T-helper 22 cell (primary cell): ENCODE results near the gene SLC22A1.
"Not testable (repeated sequence)": the region's sequence is repeated elsewhere in the genome, so short reads cannot be mapped to it uniquely, and the experiment has no call there.

Experiments
- DNase-seq: peaks from one replicate; pipeline ENCODE4 v3.0.0-alpha.2; 2020; ENCODE audit warnings: low read depth

Gene SLC22A1

DNA sequence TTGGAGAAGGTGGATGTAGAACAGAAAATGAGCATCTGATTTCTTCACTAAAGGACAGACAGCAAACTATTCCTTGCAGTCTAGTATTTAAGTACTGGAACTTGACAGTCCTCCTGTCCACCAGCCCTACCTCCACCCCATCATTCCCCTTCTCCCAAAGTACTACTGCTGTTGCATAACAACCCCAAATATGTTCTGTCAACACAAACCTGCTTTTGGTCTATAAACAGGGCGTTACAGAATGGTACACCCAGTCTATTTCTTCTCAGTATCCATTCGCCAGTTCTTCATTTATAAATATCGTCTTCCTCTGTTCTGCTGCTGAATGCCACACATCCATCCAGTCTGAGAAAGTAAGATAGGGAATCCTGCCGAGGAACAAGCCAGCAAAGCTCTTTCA, 27.7 kb upstream of the SLC22A1 start:
- DNase-seq: no peak

DNA sequence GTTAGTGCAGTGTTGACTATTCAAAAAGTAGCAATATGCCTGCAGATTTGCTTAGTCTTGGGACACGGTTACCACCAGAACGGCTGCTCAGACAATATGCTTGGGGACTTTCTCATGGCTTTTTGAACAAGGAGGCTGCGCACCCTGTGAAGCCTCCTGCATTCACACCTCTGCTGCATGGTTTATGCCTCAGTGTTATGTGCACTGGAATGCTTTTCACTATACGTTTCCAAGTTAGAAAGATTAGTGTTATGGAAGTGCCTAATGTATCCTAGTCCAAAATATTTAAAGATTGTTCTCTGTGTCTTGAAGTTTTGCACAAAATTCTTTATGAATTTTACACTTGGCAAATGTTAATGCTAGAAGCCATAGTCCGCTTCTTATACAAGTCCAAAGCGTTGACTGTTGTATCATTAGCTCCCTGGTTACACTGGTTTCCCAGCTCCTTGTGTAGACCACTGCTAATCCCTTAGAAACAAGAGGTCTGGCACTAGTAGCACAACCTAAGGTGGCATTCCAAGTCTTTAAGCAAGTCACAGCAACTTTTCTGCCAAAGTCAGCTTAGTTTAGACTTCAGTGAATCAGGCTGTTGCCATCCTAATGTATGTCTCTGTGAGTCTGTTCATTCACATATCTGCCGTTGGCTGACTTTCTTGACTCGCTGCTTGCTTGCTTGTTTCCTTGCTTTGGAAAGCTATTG, 26.3 kb upstream of the SLC22A1 start:
- no peak for DNase-seq

DNA sequence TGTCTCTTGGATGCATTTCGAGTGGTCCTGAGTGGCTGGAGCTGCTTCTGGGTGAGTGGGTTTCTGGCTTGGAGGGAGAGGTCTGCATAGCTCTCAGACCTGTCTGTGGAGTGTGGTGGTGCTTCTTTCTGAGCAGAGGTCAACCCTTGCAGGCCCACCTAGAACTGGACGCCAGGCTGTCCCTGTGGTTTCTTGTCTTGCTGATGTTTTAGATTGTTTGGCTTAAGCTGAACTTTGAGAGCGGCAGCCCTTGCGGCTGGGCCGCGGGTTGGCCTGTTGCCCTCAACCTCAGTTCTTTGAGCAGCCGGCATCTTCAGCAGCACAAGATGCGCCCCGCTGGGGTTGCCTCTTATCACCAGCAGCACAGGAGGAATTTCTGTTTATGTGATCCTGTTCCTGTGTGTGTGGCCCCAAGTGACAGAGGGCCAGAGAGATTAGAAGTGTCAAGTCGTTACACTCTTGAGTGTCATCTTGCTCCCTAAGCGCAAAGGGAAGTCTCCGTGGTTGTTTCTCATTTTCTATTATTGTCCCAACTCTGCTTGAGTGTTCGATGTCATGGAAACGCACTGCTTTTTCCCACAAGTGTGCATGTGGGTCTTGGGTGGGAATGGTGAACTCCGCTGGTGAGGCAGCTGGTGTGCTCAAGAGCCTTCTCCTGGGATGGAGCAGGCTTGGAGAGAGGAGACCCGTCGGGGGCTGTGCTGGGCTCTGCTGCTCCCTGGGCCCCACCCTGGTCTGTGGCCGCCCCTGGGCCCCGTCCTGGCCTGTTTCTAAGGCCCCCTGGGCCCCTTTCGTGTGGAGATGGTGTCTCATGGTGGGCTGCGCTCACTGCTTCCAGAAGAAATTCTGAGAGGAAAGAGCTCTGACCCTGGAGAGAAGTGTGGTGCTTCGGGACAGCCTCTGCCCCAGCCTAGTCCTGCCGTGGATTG, 20.1 kb upstream of the SLC22A1 start:
- no peak for DNase-seq

DNA sequence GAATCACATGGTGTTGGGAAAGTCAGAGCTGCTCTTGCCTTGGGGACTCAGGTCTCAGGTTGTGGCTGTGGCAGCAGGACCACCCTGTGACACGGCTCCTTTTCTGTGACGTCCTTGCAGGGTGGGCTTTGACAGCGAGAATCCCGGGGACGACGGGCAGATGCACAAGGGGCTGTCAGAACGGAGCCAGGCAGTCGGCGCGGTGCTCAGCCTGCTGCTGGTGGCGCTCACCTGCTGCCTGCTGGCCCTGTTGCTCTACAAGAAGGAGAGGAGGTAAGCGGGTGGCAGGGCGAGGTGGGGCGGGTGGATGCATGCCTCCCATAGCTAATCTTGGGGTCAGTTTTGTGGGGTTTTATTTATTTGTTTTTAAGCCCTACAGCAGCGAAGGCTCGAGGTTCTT, 19.2 kb upstream of the SLC22A1 start:
- no peak for DNase-seq

DNA sequence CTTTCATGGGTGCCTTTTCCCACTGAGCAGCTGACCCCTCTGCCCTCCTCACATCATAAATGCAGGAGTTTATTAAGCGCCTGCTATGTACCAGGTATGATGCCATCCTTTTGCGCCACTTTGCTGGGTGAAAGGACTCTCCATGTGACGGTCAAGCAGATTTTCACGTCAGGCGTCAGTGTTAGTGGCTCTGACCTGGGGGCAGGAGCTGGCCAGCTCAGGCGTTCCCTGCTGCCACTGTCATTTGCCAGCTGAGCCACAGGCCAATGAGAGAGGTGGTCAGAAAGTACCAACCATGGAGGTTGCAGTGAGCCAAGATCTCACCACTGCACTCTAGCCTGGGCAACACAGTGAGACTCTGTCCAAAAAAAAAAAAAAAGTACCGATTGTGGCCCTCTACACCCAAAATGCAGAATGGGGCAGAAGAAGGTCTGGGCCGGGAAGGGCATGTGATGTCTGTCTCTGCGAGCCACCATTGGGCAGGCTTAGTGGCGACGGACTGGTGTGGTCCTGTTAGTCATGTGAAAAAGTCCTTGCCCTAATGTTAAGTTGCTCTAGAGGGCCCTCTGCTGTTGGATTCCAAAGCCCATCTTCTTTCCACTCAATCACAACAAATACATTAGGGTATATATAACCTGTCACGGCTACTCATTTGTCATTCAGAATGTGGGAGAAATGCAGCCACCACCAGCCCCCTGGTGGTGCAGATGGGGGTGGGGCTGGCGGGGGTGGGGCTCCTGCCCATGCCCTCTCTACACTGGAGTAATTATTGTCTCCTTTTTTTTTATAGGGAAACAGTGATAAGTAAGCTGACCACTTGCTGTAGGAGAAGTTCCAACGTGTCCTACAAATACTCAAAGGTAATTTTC, 18.4 kb upstream of the SLC22A1 start:
- no peak for DNase-seq

DNA sequence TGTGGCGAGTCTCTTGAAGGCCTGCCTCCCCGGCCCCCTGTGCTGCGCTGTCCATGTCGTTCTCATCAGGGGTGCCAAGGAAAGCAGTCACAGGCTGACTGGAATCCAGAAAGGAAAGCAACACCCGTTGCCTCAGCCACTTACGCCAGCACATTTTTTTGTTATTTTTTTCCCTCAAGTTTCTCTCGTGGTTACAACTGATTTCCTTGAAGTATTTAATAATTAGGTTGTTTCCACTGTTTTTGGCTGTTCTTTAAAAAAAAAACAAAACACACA, 17.9 kb upstream of the SLC22A1 start:
- no peak for DNase-seq

DNA sequence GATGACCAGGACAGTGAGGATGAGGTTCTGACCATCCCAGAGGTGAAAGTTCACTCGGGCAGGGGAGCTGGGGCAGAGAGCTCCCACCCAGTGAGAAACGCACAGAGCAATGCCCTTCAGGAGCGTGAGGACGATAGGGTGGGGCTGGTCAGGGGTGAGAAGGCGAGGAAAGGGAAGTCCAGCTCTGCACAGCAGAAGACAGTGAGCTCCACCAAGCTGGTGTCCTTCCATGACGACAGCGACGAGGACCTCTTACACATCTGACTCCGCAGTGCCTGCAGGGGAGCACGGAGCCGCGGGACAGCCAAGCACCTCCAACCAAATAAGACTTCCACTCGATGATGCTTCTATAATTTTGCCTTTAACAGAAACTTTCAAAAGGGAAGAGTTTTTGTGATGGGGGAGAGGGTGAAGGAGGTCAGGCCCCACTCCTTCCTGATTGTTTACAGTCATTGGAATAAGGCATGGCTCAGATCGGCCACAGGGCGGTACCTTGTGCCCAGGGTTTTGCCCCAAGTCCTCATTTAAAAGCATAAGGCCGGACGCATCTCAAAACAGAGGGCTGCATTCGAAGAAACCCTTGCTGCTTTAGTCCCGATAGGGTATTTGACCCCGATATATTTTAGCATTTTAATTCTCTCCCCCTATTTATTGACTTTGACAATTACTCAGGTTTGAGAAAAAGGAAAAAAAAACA, 16.6 kb upstream of the SLC22A1 start:
- DNase-seq: no peak

DNA sequence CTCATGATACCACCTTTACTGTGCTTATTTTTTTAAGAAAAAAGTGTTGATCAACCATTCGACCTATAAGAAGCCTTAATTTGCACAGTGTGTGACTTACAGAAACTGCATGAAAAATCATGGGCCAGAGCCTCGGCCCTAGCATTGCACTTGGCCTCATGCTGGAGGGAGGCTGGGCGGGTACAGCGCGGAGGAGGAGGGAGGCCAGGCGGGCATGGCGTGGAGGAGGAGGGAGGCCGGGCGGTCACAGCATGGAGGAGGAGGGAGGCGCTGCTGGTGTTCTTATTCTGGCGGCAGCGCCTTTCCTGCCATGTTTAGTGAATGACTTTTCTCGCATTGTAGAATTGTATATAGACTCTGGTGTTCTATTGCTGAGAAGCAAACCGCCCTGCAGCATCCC, 15.6 kb upstream of the SLC22A1 start:
- no peak for DNase-seq

DNA sequence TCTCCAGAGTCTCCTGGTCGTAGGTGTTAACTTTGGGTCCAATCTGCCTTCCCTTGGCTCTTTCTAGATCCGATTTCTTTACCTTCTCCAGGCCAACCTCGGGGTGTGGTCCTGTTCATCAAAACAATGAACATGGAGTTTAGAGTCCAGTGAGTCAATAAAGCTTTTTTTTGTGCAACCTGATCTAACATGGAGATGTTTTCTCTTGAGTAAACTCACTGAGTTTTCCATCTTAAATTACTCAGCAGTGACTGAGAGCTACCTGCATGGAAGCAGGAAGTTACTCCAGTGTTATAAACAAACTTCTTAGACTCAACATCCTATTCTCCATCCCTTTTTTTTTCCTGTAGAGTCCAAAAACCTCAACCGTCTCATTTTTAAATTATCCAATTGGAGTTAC, 14.9 kb upstream of the SLC22A1 start:
- DNase-seq: no peak

DNA sequence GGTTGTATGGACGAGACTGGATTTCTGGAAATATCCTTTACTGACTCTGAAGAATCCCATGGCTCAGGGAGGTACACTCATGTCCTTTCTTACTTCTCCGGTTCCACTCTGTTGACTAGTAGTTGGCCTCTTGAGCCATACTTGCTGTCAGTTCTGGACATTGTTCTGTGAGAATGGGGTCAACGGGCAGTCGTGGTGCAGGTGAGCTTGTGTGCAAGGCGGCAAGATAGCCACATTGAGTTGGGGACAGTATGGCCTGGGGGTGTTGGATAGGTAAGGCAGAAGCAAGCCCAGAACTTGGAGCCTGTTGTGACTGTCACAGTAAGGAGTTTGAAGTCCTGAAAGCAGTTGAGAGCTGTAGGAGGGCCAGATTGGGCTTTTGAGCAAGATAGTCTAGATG, 13.5 kb upstream of the SLC22A1 start:
- no peak for DNase-seq

DNA sequence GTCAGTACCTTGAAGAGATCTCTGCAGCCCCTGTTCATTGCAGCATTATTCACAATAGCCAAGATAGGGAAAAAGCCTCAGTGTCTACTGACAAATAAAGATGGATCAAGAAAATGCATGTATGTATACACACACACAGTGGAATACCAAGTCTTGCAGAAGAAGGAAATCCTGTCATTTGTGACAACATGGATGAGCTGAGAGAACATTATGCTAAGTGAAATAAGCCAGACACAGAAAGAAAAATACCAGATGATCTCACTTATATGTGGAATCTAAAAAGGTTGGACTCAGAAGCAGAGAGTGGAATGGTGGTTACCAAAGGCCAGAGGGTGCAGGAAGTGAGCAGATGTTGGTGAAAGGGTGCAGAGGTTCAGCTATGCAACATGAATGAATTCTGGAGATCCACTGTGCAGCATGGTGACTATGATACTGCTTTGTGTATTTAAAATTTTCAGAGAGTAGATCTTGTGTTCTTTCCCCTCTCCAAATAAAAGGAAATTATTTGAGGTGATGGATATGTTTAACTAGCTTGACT, 11.0 kb upstream of the SLC22A1 start:
- no peak for DNase-seq

DNA sequence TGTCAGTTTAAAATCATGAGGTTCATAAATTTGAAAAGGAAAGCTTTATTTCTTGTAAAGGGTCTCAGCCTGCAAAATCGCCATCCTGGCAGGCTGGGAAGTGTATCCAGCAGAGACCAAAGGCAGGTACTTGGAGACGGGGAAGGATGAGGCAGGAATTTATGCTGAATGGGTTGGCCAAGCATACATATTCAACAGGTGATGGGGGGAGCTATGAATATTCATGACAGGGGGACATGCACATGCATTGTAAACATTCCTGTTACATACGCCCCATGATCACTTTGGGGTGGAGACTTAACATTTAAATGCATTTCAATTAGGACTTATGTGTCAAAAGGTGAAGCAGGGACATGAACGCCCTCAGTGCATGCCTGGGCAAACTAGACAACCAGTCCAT, 9.8 kb upstream of the SLC22A1 start:
- DNase-seq: no peak

DNA sequence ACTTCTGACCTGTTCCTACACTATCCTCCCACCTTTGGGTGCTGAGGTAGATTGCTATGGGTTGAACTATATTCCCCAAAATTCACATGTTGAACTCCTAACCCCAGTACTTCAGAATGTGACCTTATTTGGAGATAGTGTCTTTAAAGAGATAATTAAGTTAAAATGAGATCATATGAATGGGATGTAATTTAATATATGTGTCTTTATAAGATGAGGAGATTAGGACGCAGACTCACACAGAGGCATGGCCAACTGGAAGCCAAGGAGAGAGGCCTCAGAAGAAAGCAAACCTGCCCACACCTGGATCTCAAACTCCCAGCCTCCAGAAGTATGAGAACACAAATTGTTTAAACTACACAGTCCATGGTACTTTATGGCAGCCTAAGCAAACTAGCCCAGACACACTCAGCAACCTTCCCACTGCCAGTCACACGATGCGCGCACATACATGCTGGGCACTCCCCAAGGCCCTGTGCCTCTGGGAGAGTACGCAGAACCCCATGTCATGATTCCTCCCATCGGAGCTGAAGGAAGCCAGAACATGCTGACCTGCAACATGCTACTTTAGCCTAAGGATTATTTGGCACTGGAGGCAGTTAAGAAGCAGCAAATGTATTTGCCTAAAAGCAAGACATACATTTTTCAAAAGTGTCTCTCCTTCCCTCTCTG, 8.9 kb upstream of the SLC22A1 start:
- no peak for DNase-seq

DNA sequence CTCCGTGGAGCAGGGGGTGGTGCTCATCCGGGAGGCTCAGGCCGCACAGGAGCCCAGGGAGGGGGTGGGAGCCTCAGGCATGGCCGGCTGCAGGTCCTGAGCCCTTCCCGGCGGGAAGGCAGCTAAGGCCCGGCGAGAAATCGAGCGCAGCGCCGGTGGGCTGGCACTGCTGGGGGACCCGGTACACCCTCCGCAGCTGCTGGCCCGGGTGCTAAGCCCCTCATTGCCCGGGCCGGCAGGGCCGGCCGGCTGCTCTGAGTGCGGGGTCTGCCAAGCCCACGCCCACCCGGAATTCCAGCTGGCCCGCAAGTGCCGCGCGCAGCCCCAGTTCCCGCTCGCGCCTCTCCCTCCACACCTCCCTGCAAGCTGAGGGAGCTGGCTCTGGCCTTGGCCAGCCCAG, 7.1 kb upstream of the SLC22A1 start:
- DNase-seq: not testable (repeated sequence)

DNA sequence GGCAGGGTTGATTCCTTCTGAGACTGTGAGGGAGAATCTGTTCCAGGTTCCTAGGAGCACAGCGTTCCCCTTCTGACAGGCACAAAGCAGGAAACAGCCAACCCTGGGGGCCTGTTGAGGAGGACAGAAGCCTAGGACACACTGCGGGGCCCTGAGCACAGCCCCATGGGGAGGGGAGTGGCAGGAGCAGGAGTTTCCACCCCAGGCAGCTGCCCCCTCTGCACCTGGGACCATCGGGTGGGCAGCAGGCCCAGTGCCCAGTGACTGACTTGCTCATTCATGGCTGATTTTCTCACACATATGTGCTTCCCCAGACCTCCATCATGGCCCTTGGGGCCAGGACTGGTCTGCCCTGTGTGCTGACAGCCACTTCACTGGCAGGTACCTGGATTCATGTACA, 6.2 kb upstream of the SLC22A1 start:
- DNase-seq: no peak

DNA sequence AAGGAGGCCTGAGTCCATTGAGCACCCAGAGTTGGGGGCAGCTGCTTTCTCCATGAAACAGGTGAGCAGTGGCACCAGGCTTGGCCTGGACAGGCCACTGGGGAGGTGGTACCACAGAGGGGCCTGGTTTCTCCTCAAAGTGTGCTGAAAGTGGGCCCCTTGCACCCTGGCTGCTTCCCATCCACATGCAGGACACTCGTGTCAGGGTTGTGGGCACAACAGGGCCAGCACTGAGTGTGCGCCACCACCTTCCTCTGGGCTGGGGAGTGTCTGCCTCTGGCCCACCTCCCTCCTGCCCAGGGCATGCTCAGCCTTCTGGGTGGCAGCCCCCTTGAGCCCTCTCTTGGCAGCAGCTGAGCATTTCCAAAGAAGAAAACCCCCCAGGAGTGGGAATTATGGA, 5.2 kb upstream of the SLC22A1 start:
- DNase-seq: no peak

DNA sequence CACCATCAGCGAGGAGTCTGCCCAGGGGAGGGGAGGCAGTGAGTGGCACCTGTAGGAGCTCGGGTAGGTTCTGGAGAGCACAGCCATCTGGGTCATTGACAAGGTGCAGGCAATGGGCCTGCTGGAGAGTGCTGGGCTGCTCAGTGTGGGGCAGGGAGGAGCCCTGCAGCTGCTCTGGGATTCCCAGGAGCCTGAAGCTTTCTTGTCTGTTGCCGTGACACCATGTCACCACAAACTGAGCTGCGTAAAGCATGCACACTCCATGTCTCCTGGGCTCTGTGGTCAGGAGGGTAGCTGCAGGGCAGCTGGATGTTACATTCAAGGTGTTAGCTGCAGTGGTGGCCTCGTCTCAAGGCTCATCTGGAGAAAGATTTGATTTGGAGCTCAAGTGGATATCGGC, 4.5 kb upstream of the SLC22A1 start:
- no peak for DNase-seq

DNA sequence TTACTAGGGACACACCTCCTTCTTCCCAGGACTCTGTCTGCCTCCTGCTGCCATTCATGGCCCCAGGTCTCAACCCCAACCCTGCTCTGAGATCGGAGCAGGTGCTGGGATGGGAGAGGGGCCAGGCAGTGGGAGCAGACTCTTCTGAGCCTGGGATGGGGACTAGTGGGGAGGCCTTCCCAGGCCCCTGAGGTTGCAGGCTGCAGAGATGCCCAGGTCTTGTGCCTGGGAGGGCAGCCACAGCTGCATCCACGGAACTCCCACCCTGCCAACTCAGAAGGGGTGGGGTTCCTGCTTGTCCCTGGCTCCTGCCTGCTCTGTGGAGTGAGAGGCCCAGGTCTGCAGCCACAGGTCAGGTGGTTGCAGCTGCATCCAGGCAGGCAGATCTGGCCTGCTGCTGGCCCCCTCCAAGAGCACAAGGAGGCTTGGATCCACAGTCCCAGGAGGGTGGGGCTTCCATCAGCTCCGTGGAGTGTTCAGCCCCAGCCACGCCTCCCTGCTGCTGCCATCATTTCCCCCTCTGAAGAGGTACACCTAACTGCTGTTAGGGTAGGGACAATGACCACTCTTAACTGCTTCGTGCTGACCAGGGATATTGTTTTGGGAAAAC, 2.9 kb upstream of the SLC22A1 start:
- DNase-seq: no peak

DNA sequence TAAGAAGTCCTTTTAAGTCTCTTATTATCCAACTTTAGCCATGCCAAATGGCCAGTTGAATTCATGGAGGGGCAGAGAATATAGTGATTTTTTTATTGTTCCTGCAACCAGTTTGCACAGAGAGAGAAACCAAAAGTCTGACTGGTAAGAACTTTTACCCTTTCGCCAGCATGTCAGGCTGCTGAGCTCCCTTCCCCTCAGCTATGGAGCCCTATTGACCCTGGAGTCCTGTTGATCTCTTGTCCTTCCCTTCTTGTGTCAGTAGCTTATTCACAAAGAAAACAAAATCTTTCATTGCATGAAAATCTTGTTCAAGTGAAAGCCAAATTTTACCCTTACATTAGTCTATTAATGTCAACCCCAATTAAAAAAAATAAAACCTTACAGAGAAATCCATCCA, 1.5 kb upstream of the SLC22A1 start:
- DNase-seq: no peak

DNA sequence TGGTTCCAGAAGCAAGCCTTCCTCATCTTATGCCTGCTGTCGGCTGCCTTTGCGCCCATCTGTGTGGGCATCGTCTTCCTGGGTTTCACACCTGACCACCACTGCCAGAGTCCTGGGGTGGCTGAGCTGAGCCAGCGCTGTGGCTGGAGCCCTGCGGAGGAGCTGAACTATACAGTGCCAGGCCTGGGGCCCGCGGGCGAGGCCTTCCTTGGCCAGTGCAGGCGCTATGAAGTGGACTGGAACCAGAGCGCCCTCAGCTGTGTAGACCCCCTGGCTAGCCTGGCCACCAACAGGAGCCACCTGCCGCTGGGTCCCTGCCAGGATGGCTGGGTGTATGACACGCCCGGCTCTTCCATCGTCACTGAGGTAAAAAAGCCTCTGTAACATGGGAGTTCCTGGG, 366 bp downstream of the SLC22A1 start:
- no peak for DNase-seq

DNA sequence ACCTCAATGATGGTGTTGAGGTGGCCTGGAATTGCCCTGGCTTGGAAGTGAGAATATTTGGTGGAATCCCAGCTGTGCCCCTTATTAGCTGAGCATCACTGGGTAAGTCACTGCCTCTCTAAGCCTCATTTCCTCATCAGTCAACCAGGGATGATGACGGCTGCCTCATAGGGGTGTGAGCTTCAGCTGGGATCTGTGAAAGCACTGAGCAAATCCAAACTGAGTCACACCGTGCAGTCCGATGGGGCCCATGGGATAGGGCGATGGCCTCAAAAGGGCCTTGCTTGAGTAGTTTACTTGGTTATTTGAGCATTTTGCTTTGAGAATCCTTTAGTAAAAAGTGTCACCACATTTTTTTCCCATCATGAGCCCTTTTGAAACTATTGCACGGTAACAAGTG, 1.1 kb downstream of the SLC22A1 start:
- DNase-seq: no peak
